Parathyroid adenoma (tissue), 2 donors: ENCODE measurements around the gene MIA3.

Source experiments
- H2AFZ ChIP-seq: fragments of 300-600 bp; sonication (generic); one replicate; pipeline ENCODE4 v1.7.0; 2017; ENCODE audit warnings: antibody characterized with exemption, mild to moderate bottlenecking
- H3K27ac ChIP-seq: fragments of 300-600 bp; sonication (generic); one replicate; pipeline ENCODE4 v1.7.0; 2017
- H3K27me3 ChIP-seq: fragments of 300-600 bp; sonication (generic); one replicate; pipeline ENCODE4 v1.7.0; 2017; ENCODE audit warnings: low read length; ENCODE audit not compliant: control insufficient read depth, insufficient read depth
- H3K36me3 ChIP-seq: fragments of 300-600 bp; sonication (generic); one replicate; pipeline ENCODE4 v1.7.0; 2017; ENCODE audit warnings: low read length; ENCODE audit not compliant: control insufficient read depth, insufficient read depth
- H3K4me1 ChIP-seq: fragments of 300-600 bp; sonication (generic); one replicate; pipeline ENCODE4 v1.7.0; 2017; ENCODE audit warnings: control low read depth
- H3K4me2 ChIP-seq: fragments of 300-600 bp; sonication (generic); one replicate; pipeline ENCODE4 v1.7.0; 2017; ENCODE audit warnings: low read length
- H3K4me3 ChIP-seq: fragments of 300-600 bp; sonication (generic); one replicate; pipeline ENCODE4 v1.7.0; 2017; ENCODE audit warnings: low read depth, low read length
- H3K79me2 ChIP-seq: fragments of 300-600 bp; sonication (generic); one replicate; pipeline ENCODE4 v1.7.0; 2017; ENCODE audit warnings: control low read depth
- H3K9ac ChIP-seq: fragments of 300-600 bp; sonication (generic); one replicate; pipeline ENCODE4 v1.7.0; 2017; ENCODE audit warnings: mild to moderate bottlenecking
- H3K9me3 ChIP-seq: fragments of 300-600 bp; sonication (generic); one replicate; pipeline ENCODE4 v1.7.0; 2017; ENCODE audit warnings: low read length; ENCODE audit not compliant: control insufficient read depth
- CTCF ChIP-seq: fragments of 300-600 bp; sonication (generic); IDR thresholded peaks from one replicate; pipeline ENCODE4 v1.7.0; 2017; ENCODE audit warnings: antibody characterized with exemption, mild to moderate bottlenecking
- donor health status: primary hyperparathyroidism.

The MIA3 gene

GRCh38 chr1:222583079-222583478, 34.8 kb upstream of the MIA3 start:
- Histone ChIP-seq H3K79me2 (no peaks in the 10 kb centered on the region), H3K9me3 (no peaks in the 10 kb centered on the region), H3K27me3 (no peaks in the 10 kb centered on the region), H3K9ac (no peak overlapping the region), H3K36me3 (no peaks in the 10 kb centered on the region), H3K4me1 (no peaks in the 10 kb centered on the region), H3K27ac (no peak overlapping the region), H2AFZ (no peak overlapping the region), H3K4me2 (no peak overlapping the region), H3K4me3 (no peak overlapping the region)
- no peak for TF ChIP-seq CTCF

DNA sequence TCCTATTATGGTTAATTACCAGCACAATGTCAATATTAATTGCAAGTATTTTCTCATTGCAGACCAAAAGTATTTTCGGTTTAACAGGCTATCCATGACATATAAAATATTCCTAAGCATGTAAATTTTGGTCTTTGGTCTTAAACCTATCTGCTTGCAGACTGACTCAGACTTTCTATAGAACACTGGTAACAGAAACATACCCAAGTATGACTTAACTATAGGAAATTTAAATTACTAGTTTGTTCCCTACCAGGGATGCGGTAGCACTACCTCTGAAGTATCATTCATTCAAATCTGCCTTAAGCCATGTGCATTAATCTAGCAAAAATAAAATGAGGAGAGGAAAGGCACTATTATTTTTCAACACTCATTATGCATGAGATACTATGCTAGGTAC, 31.1 kb upstream of the MIA3 start:
- Histone ChIP-seq H3K27ac (no peak overlapping the region), H3K4me2 (no peak overlapping the region), H3K27me3 (no peaks in the 10 kb centered on the region), H3K9me3 (no peaks in the 10 kb centered on the region), H3K4me1 (no peaks in the 10 kb centered on the region), H3K9ac (no peak overlapping the region), H2AFZ (no peak overlapping the region), H3K36me3 (no peaks in the 10 kb centered on the region), H3K79me2 (no peaks in the 10 kb centered on the region), H3K4me3 (no peak overlapping the region)
- TF ChIP-seq CTCF = no peak

- H3K79me2 ChIP-seq = no peaks in the 10 kb centered on the region
- no peak overlapping the region for H3K9ac ChIP-seq
- H3K36me3 ChIP-seq = no peaks in the 10 kb centered on the region
- no peaks in the 10 kb centered on the region for H3K4me1 ChIP-seq
- no peak overlapping the region for H3K4me3 ChIP-seq
- no peak overlapping the region for H3K27ac ChIP-seq
- TF ChIP-seq CTCF = no peak
- no peaks in the 10 kb centered on the region for H3K9me3 ChIP-seq
- no peaks in the 10 kb centered on the region for H3K27me3 ChIP-seq
- no peak overlapping the region for H3K4me2 ChIP-seq
- H2AFZ ChIP-seq = no peak overlapping the region
These were observed 29.8 kb upstream of the MIA3 start for GRCh38 chr1:222588135-222588534.

- Histone ChIP-seq H3K36me3 (no peaks in the 10 kb centered on the region), H3K4me2 (peak within 1 kb of the TSS; percentile 91), H3K27ac (peak within 1 kb of the TSS; percentile 68)
These were observed 28.2 kb upstream of the MIA3 start, which contains the start of gene TAF1A for GRCh38 chr1:222589462-222590302. Gene TAF1A (minus strand): TSS chr1:222589933.

More at GRCh38 chr1:222589462-222590302, 28.2 kb upstream of the MIA3 start, which contains the start of gene TAF1A:
- peak within 1 kb of the TSS; percentile 89 for H2AFZ ChIP-seq
- H3K27me3 ChIP-seq = no peaks in the 10 kb centered on the region
- H3K4me3 ChIP-seq = peak within 1 kb of the TSS; percentile 84
- TF ChIP-seq CTCF = no peak
- H3K4me1 ChIP-seq = no peaks in the 10 kb centered on the region
- no peaks in the 10 kb centered on the region for H3K79me2 ChIP-seq
- H3K9me3 ChIP-seq = no peaks in the 10 kb centered on the region
- H3K9ac ChIP-seq = peak within 1 kb of the TSS; percentile 20
